HG03175 (cell line): ENCODE results near the gene DGKB.

Experiments used
- ATAC-seq: cut with Tn5 transposase; IDR thresholded peaks from one replicate; pipeline ENCODE4 v1.9.1; 2021; ENCODE audit warnings: mild to moderate bottlenecking, moderate library complexity; ENCODE audit not compliant: unreplicated experiment

The DGKB gene

DNA sequence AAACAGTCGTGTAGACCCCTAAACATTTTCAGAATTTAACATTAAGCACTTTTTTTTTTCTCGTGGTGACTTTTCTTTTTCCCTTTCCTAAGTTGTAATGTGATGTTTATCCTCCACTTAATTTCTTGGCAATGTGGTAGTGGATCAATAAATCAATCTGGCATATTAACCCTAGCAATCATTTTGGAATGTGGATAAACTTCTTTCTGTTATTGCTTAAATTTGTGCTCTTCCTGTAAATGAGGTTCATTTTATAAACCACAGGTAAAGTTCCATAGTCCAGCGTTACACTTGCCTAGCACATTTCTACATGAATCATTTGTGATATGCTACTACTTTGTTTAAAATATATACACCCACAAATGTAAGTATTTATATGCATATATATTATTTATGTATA is 665.7 kb downstream of the DGKB start:
- no peak for ATAC-seq

GRCh38 chr7:14235056-14235455 is 667.5 kb downstream of the DGKB start:
- ATAC-seq, result no peak

- ATAC-seq, result no peak
Measured at GRCh38 chr7:14233868-14234369, 668.6 kb downstream of the DGKB start.

DNA sequence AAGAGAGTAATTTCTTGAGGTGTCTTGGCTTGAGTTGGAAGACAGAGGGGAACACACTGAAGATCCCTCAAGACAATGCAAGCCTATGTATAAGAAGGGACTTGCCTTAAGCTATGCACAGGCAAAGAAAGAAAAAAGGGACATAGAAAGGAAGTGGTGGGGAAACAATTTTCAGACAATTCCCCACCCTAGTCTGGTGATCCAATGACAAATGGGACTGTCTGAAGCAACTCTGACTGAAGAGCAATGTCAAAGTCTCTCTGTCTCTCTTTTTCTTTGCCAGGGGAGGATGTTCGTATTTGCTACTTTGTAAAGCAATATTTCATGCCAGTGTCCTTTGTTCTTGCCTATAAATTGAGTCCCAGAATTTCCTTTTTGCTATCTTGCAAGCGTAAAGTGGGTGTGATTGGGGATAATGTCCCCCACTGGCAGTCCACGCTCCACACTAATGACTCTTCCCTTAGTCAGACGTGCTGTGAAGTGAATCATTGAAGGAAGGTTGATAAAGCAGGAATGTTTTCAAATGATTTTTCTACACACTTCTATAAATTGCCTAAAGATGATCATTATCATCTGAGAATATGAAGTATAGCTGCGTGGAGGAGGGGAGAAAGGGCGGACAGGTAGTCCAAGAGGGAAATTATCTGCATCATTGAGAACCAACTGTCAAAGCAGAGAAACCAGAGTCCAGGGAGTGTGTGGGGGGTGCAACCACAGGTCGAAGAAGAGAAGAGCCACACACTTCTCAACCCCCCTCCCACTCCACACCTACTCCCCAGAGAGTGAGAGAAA is 669.3 kb downstream of the DGKB start:
- ATAC-seq, result no peak

DNA sequence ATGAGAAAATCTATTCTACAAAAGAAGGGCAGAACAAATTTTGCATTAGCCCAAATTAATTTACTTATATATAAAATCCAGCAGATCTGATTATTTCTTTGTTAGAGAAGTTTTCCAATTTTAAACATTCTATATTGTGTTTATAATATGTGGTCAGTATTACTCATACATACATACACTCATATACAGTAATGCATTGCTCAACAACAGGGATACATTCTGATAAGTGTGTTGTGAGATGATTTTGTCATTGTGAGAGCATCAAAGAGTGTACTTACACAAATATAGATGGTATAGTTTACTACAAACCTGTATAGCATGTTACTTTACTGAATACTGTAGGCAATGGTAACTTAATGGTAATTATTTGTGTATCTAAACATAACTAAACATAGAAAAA is 673.5 kb downstream of the DGKB start:
- ATAC-seq, result no peak

DNA sequence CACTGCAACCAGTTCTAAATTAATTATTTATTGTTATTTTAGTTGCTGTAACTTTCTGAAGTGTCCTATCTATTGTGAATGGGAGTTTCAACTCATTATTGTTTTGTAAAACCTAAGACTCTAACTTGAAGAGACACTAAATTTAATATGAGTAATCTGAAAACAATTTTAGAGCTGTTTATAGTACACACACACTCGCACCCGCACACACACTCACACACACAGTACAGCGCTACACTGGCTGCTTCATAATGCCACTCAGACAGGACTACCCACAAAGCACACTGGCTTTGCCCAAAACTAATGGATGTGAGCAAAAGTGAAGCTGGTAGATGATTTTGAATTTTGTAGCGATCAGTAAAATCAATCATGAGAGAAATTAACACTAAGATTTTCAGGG is 674.2 kb downstream of the DGKB start:
- ATAC-seq, result no peak

DNA sequence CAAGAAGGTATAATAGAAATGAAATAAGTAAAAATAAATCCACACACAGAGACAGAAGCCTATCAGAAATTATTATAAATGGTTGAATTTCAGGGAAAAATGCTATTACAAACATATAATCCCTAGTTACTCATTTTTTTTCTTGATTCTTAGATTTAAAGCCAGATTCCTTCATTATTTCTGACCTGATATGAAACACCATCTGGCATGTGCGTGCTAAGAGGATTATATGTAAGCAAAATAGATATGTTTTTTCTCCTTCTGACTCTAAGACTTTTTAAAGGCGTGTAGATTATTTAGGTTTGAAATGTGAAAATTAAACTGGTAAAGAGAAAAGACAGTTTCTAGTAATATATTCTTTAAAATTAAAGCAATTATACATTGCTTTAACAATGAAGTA is 676.4 kb downstream of the DGKB start:
- ATAC-seq, result no peak

GRCh38 chr7:14219125-14219524 is 683.4 kb downstream of the DGKB start:
- ATAC-seq, result no peak

- ATAC-seq, result no peak
Measured at GRCh38 chr7:14218338-14218737, 684.2 kb downstream of the DGKB start.

DNA sequence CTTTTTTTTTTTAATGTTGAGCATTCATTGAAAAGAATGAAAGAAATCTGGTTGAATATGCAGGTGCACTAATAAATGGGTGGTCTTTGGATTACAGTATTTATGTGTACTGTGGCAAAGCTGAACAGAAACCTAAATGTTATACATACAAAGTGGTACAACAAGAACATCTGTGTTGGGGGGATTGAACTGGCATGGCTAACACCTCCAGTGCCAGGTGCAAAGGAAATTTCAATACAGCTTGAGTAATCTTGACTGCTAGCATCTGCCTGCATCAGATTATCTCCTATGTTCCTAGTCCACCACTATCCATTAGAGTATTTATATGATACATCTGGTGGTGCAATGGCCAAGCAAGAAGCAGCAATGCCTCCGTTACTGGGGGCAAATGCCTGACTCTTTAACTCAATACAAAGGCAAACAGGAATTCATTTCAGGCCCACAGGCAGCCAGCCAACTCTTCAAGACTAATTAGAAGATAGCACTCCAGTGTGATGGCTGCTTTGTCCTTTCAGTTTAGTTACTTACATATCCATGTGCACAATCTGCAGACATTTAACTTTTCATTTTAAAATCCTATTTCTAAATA is 692.6 kb downstream of the DGKB start:
- no peak for ATAC-seq

GRCh38 chr7:14207711-14208110 is 694.8 kb downstream of the DGKB start:
- ATAC-seq, result no peak

DNA sequence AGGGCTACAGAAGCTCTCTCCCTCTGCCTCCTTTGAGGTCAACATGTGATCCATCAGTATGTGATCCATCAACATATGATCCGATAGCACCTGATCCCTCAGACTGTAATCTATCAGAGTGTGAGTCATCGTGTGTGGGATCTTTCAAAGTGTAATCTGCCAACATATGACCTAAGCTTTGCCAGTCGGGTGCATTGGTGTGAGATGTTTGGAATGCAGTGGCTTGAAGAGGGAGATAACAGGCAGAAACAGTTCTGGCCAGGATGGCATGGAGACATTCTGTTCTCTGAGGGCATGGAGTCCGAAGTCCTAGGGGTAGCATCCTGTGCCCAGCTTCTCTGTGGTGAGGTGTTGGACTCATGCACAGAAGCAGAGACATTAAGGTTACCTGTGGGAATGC is 695.4 kb downstream of the DGKB start:
- no peak for ATAC-seq

DNA sequence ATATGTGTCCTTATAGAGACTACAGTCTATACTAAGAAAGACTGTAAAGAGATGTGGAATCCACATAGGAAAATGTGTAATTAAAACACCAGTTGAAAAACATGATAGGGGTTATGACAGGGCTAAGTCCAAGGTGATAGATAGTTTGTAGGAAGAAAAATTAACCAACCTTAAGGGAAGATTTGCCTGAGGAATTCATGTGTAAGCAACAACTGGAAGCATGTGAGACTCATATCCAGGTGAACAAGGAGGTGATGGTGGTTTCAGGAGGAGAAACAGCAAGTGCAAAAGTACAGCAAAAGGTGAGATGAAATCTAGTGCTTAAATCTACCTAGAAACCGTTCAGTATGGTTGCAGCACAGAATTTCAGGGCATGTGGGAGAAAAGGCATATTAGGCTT is 696.4 kb downstream of the DGKB start:
- ATAC-seq, result no peak

DNA sequence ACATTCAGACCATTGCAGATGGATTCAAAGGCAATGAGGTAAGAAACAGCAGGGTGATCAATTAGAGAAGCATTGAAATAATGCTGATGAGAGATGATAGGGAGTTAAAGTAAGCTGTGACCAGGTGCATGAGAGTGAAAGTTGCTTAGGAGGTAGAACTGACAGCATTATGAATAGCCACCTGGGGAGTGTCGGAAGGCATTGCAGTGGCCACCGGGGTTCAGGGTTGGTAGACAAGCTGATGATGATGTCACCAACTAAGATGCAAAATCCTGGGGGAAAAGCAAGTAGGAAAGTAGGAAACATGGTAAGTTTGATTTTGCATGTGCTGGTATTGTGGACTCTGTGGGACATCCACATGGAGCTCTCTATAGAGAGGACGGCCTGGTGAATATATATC is 701.2 kb downstream of the DGKB start:
- no peak for ATAC-seq

DNA sequence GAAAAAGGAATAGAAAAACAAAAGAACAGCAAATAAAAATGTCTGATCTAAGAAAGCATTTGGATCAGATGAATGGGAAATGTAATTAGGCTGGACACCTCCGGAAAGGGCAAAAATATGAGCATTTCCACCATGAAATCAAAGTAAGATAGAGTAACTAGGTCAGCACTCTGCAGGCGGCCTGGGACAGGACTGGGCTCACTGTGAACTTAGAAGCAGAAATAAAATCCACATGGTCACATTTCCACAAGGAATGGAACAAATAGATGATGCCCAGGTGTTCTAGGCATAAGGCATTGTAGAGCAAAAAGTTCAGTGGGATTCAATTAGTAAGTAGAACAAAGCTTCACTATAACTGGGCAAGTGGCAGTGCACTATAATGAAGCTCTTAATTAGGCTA is 703.2 kb downstream of the DGKB start:
- no peak for ATAC-seq

DNA sequence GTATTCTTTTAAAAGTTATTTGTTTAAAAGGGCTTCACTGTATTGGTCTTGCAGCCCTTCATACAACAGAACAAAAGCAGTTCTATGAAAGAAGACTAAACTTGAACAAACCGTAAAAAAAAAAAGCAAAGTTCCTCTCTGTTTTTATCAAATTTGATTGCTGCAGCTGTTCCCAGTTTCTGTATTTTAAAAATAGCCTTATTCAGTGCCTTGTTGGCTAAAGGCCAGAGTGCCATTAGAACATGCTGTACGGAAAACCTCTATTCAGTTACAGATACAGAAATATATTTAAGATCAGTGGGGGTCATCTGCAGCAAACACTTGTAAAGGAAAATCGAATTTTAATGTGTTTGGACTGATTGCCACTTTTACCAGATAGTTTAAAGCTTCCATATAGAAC is 705.3 kb downstream of the DGKB start:
- ATAC-seq, result no peak

DNA sequence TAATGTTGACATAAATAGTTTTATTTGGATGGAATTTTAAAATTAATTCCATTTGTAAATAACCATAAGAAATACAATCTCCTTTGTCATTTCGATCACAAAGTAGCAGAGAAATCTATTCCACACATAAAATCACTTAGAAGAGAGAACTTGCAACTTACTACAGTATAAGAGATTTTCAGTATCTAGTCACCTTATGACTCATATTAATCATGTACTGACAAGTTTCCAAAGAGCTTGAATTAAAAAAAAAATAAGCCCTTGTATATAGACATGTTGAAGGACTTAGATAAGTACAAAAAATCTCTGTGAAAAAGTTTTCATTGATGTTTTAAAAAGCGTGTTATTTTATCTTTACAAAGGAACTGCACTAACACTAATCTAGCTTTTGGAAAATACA is 706.0 kb downstream of the DGKB start:
- no peak for ATAC-seq

DNA sequence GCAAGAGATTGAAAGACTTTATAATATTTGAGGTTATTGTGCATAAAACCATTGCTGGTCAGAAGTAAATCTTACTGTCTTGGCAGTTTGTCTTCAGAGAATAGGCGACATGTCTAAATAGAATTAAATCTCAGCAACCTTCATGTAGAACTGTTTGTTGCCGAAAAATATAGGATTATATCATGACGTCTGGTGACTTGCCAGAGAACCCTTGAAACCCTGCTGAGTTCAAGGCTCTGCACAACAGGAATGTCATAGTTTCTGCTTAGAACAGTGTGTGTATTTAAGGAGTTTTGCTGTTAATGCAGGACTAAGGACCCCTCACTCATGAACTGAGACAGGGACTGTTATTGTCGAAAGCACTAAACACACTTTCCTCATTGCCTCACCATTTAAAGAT is 706.7 kb downstream of the DGKB start:
- ATAC-seq, result no peak

GRCh38 chr7:14195079-14195478 is 707.5 kb downstream of the DGKB start:
- ATAC-seq, result no peak

GRCh38 chr7:14191686-14192098 is 710.9 kb downstream of the DGKB start:
- no peak for ATAC-seq

- no peak for ATAC-seq
Measured at GRCh38 chr7:14184292-14184864, 718.2 kb downstream of the DGKB start.

DNA sequence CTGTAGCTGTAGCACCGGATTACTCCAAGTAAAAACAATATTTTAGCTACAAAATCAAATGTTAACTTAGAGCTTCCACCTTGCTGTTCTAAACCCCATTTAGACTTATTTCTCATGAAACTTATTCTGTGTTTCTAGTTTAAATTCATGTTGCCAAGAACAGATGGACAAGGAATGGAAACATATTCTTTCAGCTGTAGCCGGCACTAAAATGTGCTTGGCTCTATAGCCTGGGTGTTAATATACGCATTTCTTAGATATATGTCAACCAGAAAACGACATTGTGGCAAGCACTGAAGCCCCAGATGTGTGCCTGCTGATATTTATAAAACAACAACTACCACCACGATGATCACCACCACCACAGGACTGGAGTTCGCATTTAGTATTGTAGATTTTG is 722.8 kb downstream of the DGKB start:
- no peak for ATAC-seq
